Left ventricle myocardium superior (tissue), 1 donor: ENCODE data around the gene GAP43. TPM values are rescaled to one million over a fixed set of nuclear protein-coding genes. Genes with fewer than 3 reads are reported as not detected.
A peak's percentile ranks its signal among the peaks of the same experiment; 100 is the strongest.

Source experiments
- ATAC-seq: fragments of 200-7000 bp; cut with Tn5 transposase; one replicate; pipeline ENCODE4 v1.9.1; 2020; ENCODE audit warnings: mild to moderate bottlenecking, moderate library complexity
- DNase-seq: peaks from one replicate; pipeline ENCODE4 v3.0.0-alpha.2; 2020
- intact Hi-C: fragments of 100-400 bp; cut with micrococcal nuclease; formaldehyde crosslinking; loops from one replicate; pipeline ENCODE4 v1.11.0; 2022
- total RNA-seq: library from RNA; stranded (reverse); fragmentation: NEBNext Ultra II Directional; extraction: Animal tissue kit (Norgen Biotek cat#: 25700); gene quantifications from one replicate; pipeline ENCODE4 v1.2.1, GENCODE V29; 2021
- donor health status: DM: no; HTN: yes; CAD: no; lungs with severe emphysema.

GAP43 gene
- total RNA-seq, 1 donor from 2014 or later, result 0.25 TPM

DNA sequence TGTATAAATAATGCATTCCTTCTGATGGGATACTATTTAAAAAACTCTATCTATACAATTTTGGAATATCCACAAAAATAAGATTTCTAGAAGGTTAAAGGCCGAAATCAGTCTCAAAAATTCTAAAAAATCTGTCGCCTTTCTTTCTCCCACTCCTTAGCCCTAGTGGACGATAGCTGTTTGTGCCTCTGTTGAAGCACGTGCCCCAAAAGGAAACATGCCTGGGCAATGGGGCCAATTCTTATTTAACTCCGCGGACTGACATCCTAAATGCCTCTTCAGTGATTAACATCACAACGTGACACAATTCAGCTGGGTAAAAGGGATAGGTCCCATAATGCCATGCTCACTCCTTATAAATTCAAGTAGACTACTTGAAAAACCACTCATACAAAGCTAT, 65.1 kb downstream of the GAP43 start:
- intact Hi-C loops, result no loop called here
- ATAC-seq, result no peak
- no peak for DNase-seq

DNA sequence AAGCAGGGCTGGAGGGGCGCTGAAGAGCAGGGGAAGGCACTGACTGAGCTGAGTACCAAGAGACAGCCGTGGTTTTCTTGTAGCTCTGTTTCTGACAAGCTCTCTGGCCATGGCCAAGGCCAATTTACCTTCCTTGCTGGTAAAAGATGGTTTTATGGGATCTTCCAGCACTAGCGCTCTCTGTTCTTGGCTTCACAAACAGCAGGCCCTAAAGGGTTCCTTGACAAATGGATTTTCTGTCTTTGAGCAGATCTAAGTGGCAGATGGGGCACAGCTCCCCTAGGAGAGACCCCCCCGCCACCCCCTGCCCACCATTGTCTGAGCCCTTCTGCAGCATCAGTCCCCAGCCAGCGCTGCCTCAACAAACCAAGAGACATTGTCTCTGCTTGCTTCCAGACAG, 66.6 kb downstream of the GAP43 start:
- intact Hi-C loops, result no loop called here
- DNase-seq (no peak), ATAC-seq (no peak)

GRCh38 chr3:115691964-115692363, 68.7 kb downstream of the GAP43 start:
- peak; percentile 61 for ATAC-seq
- DNase-seq, result no peak
- intact Hi-C loops, result loop anchor here (2.0 kb wide), 1 partner anchor 475 kb away; no protein-coding TSS in a partner anchor

- intact Hi-C loops, result loop anchor here (2.0 kb wide), 1 partner anchor 476 kb away; no protein-coding TSS in a partner anchor
- DNase-seq (peak; percentile 60), ATAC-seq (peak; percentile 98)
These were observed 69.7 kb downstream of the GAP43 start for GRCh38 chr3:115692887-115693524.

GRCh38 chr3:115693868-115694267, 70.6 kb downstream of the GAP43 start:
- ATAC-seq, result no peak
- DNase-seq, result no peak
- intact Hi-C loops, result loop anchor here (2.0 kb wide), 1 partner anchor 477 kb away; no protein-coding TSS in a partner anchor

DNA sequence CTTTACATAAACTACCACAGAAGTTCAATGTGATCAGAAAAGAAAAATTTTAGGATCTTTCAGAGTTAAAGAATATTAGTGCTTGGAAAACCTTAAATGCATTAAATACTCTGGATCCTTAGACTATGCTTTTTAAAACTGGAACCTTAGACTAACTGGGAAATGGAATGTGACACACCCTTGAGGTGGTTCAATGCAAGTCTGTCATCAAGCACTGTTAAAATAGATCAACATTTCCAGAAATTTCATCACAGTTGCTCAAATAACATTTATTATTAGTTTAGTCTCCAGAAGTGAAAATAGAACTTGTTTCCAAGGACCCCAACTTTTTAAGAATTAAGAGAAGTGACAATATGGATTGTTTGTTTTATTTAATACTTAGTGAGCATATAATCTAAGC, 71.8 kb downstream of the GAP43 start:
- ATAC-seq, result no peak
- DNase-seq, result no peak
- intact Hi-C loops, result no loop called here

DNA sequence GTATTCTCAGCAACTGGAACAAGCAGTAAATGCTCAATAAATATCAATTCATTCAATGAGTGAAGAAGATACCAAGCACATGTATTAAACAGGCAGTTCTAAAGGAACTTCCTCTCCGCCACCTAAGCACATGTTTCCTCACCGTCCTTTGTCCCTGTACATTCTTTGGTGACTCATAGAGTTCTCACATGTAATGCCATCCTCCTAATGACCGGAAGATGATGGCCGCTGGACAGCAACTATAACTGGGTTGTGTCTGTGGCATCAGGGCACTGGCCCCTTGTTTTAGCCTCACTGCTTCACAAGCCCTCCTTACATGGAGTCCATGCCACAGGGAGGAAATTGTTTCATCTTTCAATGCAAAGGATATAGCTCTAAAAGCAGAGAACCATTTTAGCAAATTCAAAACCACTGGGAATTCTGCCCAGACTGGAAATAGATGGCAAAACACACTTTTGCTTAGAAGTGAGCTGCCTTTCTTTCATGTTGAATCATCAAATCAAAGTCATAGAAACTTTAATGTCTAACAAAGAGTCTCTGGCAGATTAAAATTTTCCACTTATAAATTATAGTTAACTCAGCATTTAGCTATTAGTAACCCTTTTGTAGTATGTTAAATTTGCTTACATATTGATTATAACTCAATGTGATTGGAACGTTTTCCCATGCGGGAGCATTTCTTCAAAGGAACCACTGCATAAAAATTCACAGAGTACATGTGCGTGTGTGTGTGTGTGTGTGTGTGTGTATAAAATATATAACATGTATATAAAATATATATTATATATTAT, 74.1 kb downstream of the GAP43 start:
- intact Hi-C loops, result no loop called here
- ATAC-seq (no peak), DNase-seq (no peak)

GRCh38 chr3:115698851-115699591, 75.7 kb downstream of the GAP43 start:
- intact Hi-C loops, result no loop called here
- no peak for ATAC-seq

GRCh38 chr3:115699706-115700105, 76.4 kb downstream of the GAP43 start:
- ATAC-seq (no peak), DNase-seq (no peak)
- intact Hi-C loops, result no loop called here

More at GRCh38 chr3:115698851-115699591, 75.7 kb downstream of the GAP43 start:
- no peak for DNase-seq

- no peak for ATAC-seq
- DNase-seq, result no peak
- intact Hi-C loops, result no loop called here
These were observed 79.3 kb downstream of the GAP43 start for GRCh38 chr3:115702598-115702997.

DNA sequence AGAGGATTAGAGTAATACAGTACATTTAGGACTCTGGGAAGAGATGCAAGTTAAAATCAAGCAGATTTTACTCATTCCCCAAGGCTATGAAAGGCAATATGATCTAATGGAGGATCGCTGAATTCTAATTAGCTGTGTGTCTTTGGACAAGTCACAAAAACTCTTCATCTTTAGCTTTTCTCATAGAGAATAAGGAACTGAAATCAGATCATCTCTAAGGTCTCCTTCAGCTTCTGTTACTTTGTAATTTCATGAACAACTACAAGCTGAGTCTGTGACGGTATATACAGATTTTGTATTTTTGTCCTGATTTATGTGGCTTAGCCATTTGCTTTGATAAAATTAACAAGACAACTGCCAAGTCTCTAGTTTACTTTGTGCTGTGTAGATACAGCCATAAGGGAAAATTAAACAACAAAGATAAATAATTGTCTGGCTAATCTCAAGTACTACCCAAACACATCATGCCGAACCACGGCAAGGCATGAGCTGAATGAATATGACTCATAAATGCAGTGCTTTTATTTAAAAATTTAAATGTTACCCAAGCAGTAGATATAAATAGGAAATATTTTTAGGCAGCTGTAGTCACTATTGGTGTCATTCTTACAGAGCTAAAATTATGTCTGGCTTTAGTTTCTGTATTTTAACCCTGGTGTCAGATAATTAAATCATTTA, 81.5 kb downstream of the GAP43 start:
- DNase-seq (no peak), ATAC-seq (no peak)
- intact Hi-C loops, result no loop called here

DNA sequence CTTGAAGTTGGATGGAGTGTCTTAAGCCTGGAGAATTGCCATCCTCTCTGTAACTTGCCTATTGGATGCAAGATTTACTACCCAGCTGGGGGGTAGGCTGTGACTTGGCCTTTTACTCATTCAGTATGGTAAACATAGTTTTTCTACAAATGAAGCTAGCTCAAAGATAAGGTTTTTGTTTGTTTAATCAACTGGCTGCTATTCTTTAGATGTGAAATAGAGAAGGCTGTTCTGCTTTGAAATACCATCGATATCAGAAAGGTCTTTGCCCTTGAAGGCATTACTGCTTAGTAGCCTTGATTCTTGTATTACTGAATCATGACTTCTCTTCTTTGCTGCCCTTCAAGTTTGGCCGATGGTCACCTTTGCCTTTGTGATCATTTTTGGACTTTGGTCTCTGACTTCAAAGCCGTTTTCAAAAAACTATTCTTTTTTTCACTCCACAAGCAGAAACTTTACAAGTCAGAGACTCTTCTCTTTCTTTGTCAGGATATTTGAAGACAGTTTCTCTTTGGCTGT, 83.1 kb downstream of the GAP43 start:
- DNase-seq (no peak), ATAC-seq (no peak)
- intact Hi-C loops, result no loop called here

GRCh38 chr3:115708540-115708939, 85.2 kb downstream of the GAP43 start:
- intact Hi-C loops, result no loop called here
- ATAC-seq, result no peak

DNA sequence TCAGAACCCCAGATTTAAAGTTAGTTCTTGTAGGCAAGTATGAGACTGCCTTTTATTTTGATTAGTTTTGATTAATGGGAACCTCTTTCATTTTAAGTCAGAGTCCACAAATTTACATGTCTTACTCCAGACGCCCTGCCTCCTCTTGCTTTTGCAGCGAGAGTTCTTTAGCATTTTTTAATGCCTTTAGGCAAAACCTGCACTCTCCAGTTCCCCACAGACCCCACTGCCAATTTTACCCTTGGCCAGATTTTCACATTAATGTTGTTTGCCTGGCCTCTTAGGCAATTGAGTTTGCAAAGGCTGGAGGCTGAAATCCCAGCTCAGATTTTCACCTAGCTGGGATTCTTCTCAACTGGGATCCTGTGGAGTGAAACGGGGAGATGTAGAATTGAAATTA, 85.8 kb downstream of the GAP43 start:
- no peak for ATAC-seq
- intact Hi-C loops, result no loop called here
- no peak for DNase-seq

More at GRCh38 chr3:115708540-115708939, 85.2 kb downstream of the GAP43 start:
- no peak for DNase-seq

- DNase-seq (no peak), ATAC-seq (no peak)
- intact Hi-C loops, result no loop called here
These were observed 86.6 kb downstream of the GAP43 start for GRCh38 chr3:115709931-115710330.

DNA sequence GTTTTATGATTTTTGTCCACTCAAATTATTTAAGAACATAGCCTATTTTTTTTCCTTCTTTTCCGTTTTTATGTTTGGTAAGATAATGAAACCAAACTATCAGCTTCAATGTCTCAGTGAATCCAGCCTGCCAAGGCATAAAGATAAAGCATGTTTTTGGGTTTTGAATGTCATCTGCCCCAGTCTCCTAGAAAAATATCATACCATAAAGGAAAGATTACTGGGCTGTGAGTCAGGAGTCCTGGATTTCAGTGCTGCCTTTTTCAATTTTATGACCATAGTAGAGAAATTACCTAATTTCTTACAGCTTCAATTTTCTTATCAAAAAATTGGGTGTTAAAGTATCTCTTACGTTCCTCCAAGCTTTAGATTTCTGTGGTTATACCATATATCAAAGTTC, 87.5 kb downstream of the GAP43 start:
- ATAC-seq (no peak), DNase-seq (no peak)
- intact Hi-C loops, result no loop called here

GRCh38 chr3:115712871-115713270, 89.6 kb downstream of the GAP43 start:
- intact Hi-C loops, result no loop called here
- no peak for ATAC-seq
- no peak for DNase-seq

- intact Hi-C loops, result no loop called here
- DNase-seq, result peak; percentile 31
- no peak for ATAC-seq
These were observed 90.0 kb downstream of the GAP43 start for GRCh38 chr3:115713284-115713683.

DNA sequence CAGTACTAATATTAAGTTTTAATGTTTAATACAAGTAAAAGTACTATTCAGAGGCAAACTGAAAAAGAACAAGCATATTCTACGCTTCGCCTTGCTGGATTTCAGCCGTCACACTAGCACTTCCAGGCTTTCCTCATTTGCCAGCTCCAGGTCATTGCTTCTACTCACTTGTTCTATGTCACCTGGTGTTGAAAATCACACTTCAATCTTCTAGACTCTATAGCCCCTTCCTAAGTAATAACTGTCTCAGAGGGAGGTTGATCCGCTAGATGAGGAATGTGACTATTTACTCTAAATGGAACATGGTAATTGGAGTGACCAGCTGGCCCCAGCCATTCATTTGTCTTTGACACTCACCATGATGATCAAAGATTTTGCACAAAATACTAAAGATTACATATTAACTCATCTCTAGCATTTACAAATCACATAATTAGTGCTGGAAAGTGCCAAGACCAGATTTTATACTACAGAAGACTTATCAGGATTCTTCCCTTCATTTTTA, 92.0 kb downstream of the GAP43 start:
- ATAC-seq, result no peak
- intact Hi-C loops, result no loop called here
- no peak for DNase-seq
